ENCODE data around the gene ASAP3.

The ASAP3 gene

GRCh38 chr1:23422241-23422877 is 61.6 kb downstream of the ASAP3 start:
- no peak for FAIRE-seq

GRCh38 chr1:23421753-23422240 is 62.2 kb downstream of the ASAP3 start:
- FAIRE-seq, result no peak

GRCh38 chr1:23421343-23421742 is 62.6 kb downstream of the ASAP3 start:
- FAIRE-seq, result no peak

- no peak for FAIRE-seq
These were observed 63.2 kb downstream of the ASAP3 start for GRCh38 chr1:23420778-23421177.

- FAIRE-seq, result no peak
These were observed 64.8 kb downstream of the ASAP3 start for GRCh38 chr1:23419180-23419579.

- FAIRE-seq, result no peak
These were observed 66.4 kb downstream of the ASAP3 start for GRCh38 chr1:23417570-23417969.

- no peak for FAIRE-seq
These were observed 67.0 kb downstream of the ASAP3 start for GRCh38 chr1:23416964-23417363.

GRCh38 chr1:23408797-23409290 is 75.1 kb downstream of the ASAP3 start:
- no peak for FAIRE-seq

- FAIRE-seq, result no peak
These were observed 76.9 kb downstream of the ASAP3 start for GRCh38 chr1:23407016-23407630.

GRCh38 chr1:23405946-23406345 is 78.0 kb downstream of the ASAP3 start:
- no peak for FAIRE-seq

GRCh38 chr1:23403735-23404486 is 80.1 kb downstream of the ASAP3 start:
- FAIRE-seq, result peak; percentile 21

GRCh38 chr1:23403355-23403734 is 80.6 kb downstream of the ASAP3 start:
- no peak for FAIRE-seq

GRCh38 chr1:23403038-23403336 is 81.0 kb downstream of the ASAP3 start:
- no peak for FAIRE-seq

GRCh38 chr1:23402286-23403037 is 81.5 kb downstream of the ASAP3 start:
- FAIRE-seq, result no peak

GRCh38 chr1:23401313-23401712 is 82.7 kb downstream of the ASAP3 start:
- FAIRE-seq, result no peak

GRCh38 chr1:23400324-23401114 is 83.5 kb downstream of the ASAP3 start:
- no peak for FAIRE-seq

GRCh38 chr1:23399229-23399628 is 84.8 kb downstream of the ASAP3 start:
- FAIRE-seq, result no peak

GRCh38 chr1:23397908-23398307 is 86.1 kb downstream of the ASAP3 start:
- FAIRE-seq, result no peak

GRCh38 chr1:23396380-23396779 is 87.6 kb downstream of the ASAP3 start:
- FAIRE-seq, result no peak

GRCh38 chr1:23395849-23396248 is 88.1 kb downstream of the ASAP3 start:
- no peak for FAIRE-seq

GRCh38 chr1:23395154-23395724 is 88.7 kb downstream of the ASAP3 start:
- FAIRE-seq, result no peak

GRCh38 chr1:23394684-23395083 is 89.3 kb downstream of the ASAP3 start:
- FAIRE-seq, result peak; percentile 61
